Ammon's horn (tissue), 1 donor: Measurements from ENCODE around the gene APOBEC3F.

Source experiments
- DNase-seq: peaks from one replicate; pipeline ENCODE4 v3.0.0-alpha.2; 2016; ENCODE audit warnings: low spot score

APOBEC3F gene

DNA sequence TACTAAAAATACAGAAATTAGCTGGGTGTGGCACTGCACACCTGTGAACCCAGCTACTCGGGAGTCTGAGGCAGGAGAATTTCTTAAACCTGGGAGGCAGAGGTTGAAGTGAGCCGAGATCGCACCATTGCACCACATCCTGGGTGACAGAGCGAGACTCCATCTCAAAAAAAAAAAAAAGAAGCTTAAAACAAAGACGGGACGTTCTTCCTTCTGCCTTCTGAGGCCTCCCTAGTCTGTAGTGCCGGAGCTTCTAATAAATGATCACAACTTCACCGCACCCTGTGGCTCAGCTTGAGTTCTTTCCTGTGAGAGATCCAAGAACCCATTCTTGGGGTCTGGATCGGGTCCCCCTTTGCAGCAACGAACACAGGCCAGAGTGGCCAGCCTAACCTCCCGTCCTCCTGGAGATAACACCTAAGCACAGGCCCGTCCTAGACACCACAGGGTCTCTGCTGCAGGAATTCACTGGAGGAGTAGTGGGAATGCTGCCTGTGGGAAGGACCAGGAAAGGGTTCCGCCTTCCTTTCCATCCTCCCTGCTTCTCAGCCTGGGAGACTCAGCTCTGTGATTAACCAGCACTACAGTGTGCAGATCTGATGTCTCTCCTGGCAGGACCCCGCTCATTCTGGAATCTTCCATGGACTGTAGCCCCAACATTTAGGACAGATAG is 54.2 kb downstream of the APOBEC3F start:
- DNase-seq, result no peak

DNA sequence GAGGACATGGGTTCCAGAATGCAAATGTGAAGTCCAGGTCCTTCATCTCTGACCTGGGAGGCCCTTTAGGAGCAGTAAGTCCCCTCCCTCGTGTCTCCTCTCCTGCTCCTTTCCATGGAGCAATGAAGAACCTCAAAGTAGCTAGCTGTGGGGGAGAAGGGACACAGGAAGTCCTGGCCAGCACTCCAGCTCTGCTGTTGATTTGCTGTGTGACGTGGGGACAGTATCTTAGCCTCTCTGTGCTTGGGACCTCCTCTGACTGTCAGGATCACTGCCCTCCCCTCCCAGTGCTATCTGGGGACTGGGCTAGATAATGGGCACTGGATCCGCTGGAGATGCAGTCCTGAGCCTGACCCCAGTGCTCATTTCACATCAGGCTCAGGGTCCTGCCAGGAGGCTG is 55.3 kb downstream of the APOBEC3F start:
- DNase-seq, result no peak

DNA sequence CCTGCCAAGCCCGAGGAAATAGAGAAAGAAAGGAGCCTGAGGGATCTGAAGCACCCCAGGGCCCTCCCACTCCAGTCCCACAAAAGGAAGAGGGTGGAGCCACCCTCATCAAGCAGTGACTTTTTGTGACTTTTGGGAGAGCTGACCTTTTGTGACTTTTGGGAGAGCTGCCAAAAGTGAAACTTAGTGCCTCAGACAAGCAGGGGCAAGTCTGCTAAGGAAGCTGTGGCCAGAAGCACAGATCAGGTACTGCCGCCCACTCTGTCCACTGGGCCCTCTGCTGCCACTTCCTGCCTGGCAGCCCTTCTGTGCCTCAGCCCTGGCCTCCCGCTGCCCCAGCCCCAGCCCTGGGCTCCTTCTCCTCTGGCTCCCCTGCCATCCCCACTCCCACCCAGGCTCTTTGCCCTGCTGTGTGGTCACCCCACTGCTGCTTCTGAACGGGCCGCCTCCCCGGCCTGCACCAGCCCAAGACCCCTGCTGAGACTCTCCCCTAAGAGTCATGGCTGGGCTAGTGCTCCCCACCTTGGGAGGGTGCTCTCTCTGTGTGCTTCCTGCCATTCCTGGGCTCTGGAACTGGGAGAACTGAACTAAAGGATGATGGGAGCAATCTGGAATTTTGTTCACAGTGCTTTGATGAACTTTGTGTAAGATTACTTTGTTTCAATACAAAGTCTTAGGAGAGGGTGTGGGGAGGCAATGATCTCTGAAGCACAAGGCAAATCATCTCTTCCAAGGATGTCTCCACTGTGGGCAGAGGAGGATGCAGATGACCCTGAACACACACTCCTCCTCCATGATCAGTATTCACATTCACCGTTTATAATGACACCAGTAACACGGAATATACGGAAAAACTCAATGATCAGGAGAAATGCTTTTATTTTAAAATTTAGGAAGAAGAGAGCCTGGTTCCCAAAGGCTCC is 56.7 kb downstream of the APOBEC3F start, which contains the start of gene APOBEC3H:
APOBEC3H (plus strand) TSS at position 147 of the 923 bp plus-strand sequence. CDS start 3,035 bp downstream, outside the sequence.
- DNase-seq, result peak; percentile 49

DNA sequence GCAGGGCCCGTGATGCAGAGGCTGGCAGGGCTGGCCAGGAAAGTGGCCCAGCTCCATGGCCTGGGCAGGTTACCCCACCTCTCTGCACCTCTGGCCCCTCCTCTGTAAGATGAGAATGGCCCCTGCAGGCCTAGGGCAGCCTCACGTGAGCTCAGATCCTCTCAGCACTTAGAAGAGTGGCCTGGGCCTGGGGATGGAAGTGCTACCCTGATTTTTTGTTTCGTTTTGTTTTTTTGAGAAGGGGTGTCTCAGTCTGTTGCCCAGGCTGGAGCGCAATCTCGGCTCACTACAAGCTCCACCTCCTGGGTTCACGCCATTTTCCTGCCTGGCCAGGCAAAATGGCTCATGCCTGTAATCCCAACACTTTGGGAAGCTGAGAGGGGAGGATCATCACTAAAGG is 57.4 kb downstream of the APOBEC3F start:
- DNase-seq, result no peak

DNA sequence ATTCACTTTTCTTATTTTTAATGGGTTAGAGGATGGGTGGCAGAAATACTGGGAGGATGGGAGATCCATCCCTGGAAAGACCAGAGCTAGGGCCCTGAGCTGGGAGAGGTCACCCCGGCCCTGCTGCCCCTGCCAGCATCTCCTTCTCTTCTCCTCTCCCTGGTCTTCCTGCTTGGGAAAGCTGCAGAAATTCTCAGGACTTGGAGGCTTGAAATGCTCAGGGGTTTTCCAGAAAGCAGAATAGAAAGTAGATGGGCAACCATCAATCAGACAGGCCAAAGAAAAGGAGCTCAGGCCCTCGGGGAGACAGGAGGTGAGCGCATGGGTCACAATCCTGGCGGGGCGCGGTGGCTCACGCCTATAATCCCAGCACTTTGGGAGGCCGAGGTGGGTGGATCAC is 57.9 kb downstream of the APOBEC3F start:
- no peak for DNase-seq

DNA sequence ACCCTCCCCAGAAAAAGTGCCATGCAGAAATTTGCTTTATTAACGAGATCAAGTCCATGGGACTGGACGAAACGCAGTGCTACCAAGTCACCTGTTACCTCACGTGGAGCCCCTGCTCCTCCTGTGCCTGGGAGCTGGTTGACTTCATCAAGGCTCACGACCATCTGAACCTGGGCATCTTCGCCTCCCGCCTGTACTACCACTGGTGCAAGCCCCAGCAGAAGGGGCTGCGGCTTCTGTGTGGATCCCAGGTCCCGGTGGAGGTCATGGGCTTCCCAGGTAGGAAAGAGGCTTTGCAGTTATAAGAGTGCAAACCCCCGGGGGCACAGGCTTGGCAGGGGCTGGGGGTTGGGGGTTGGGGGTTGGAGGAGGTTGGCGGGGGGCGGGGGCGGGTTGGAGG is 60.6 kb downstream of the APOBEC3F start:
- no peak for DNase-seq

DNA sequence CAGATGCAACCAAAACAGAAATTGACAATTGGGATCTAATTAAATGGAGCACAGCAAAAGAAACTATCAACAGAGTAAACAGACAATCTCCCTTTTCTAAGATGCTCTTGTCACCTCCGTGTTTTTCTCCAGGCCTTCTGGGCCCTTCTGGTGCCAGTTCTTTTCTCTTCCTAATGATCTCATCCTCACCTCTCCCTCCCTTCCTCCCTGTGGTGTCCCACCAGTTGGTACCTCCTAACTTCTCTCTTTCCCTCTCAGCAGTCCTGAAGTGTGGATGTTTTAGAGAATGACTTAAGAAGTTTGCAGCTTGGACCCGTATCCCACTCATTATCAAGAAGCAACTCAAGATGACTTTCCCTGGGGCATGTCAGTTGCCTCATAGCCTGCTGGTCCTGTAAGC is 62.8 kb downstream of the APOBEC3F start:
- no peak for DNase-seq
